H1 (cell line): ENCODE results near the gene HSPA1L. TPM values are rescaled to one million over a fixed set of nuclear protein-coding genes. Genes with fewer than 3 reads are reported as not detected.

ENCODE experiments used
- CTCF ChIP-seq, 3 experiments: IDR thresholded peaks; 1 replicate in 2 of 3; 2 replicates in 1 of 3; pipeline versions ENCODE4 v1.5.1 to v1.6.1; 2011; ENCODE audit warnings: low read length in 3 of 3, mild to moderate bottlenecking in 3 of 3, inconsistent platforms in 2 of 3, low read depth in 1 of 3, moderate library complexity in 1 of 3; ENCODE audit not compliant: insufficient read depth in 1 of 3; ENCODE audit errors: control extremely low read depth in 1 of 3
- polyA plus RNA-seq, 7 experiments: library from polyadenylated mRNA; depleted of rRNA in 3 of 7; stranded (reverse) in 5 of 7; unstranded in 2 of 7; fragments of >200 nt in 5 of 7; fragments of 200-250 nt in 2 of 7; gene quantifications; 1 replicate in 5 of 7; 2 replicates in 1 of 7; 4 replicates in 1 of 7; pipeline versions ENCODE4 v1.2.1 to v1.2.3, GENCODE V29; 2011 to 2013; ENCODE audit warnings: missing spikeins in 2 of 7, mixed read lengths in 2 of 7
- total RNA-seq: library from RNA; stranded (reverse); fragmentation: NEBNext Ultra II Directional; extraction: Animal tissue kit (Norgen Biotek cat#: 25700); gene quantifications from 2 replicates; pipeline ENCODE4 v1.2.1, GENCODE V29; 2021

Gene HSPA1L
- total and polyA plus RNA-seq, 2 of the 8 experiments (the other 6 are each of a cell fraction or from before 2014, with no cell fraction given) = 1.00 to 1.9 TPM

- TF ChIP-seq CTCF (IDR thresholded peaks at IDR 0.05; ENCODE audit: control extremely low read depth in 1 of 3, insufficient read depth in 1 of 3, low read depth in 1 of 3, low read length in 3 of 3) = no peak
Observed at GRCh38 chr6:31799781-31800180, 15.3 kb downstream of the HSPA1L start (continued).
